SU-DHL-6 (cell line): Measurements from ENCODE around the gene TATDN3.

ENCODE experiments used
- H2AFZ ChIP-seq: fragments of 200-600 bp; sonication (generic); 2 replicates; pipeline ENCODE4 v1.6.1; 2014; ENCODE audit warnings: low read depth, mild to moderate bottlenecking, moderate library complexity, mixed read lengths, antibody characterized with exemption, low read length; ENCODE audit not compliant: severe bottlenecking
- H3F3A ChIP-seq: fragments of 200-600 bp; shearing (Covaris generic); 2 replicates; pipeline ENCODE4 v1.6.0; 2016; ENCODE audit warnings: antibody characterized with exemption, mild to moderate bottlenecking; ENCODE audit not compliant: insufficient read depth
- H3K27ac ChIP-seq: fragments of 200-600 bp; sonication (generic); 2 replicates; pipeline ENCODE4 v1.5.1; 2016; ENCODE audit warnings: low read depth, mild to moderate bottlenecking, low read length, moderate library complexity, mixed read lengths
- H3K27me3 ChIP-seq: fragments of 200-600 bp; sonication (generic), shearing (Covaris generic); 2 replicates; pipeline ENCODE4 v1.6.0; 2014; ENCODE audit warnings: mild to moderate bottlenecking, low read length
- H3K36me3 ChIP-seq: fragments of 200-600 bp; sonication (generic); 2 replicates; pipeline ENCODE4 v1.6.1; 2014; ENCODE audit warnings: mild to moderate bottlenecking, low read length, mixed read lengths
- H3K4me2 ChIP-seq: fragments of 300-600, 200-600 bp; shearing (Covaris generic), sonication (generic); 2 replicates; pipeline ENCODE4 v1.6.0; 2014; ENCODE audit warnings: low read length, low read depth, mild to moderate bottlenecking; ENCODE audit not compliant: poor library complexity, severe bottlenecking
- H3K4me3 ChIP-seq: fragments of 200-600 bp; sonication (generic); 2 replicates; pipeline ENCODE4 v1.5.1; 2014; ENCODE audit warnings: antibody characterized with exemption, low read length, mild to moderate bottlenecking, mixed read lengths; ENCODE audit not compliant: insufficient read depth, poor library complexity, severe bottlenecking
- H3K79me2 ChIP-seq: fragments of 200-600 bp; sonication (generic); 2 replicates; pipeline ENCODE4 v1.6.1; 2014; ENCODE audit warnings: mild to moderate bottlenecking, low read length, moderate library complexity; ENCODE audit not compliant: insufficient read depth
- H3K9ac ChIP-seq: fragments of 200-600 bp; sonication (generic); 2 replicates; pipeline ENCODE4 v1.7.0; 2014; ENCODE audit warnings: mild to moderate bottlenecking, low read length
- H3K9me2 ChIP-seq: fragments of 200-600 bp; sonication (generic); replicated peaks from 2 replicates; pipeline ENCODE4 v1.6.1; 2014; ENCODE audit warnings: low read length; ENCODE audit not compliant: insufficient read depth
- H3K9me3 ChIP-seq: fragments of 200-600 bp; sonication (generic); 2 replicates; pipeline ENCODE4 v1.6.1; 2014; ENCODE audit warnings: low read length, mixed read lengths; ENCODE audit not compliant: insufficient read depth
- H4K20me1 ChIP-seq: fragments of 200-600 bp; sonication (generic); 2 replicates; pipeline ENCODE4 v1.6.1; 2014; ENCODE audit warnings: low read depth, mild to moderate bottlenecking, antibody characterized with exemption, low read length, moderate library complexity, mixed read lengths
- CTCF ChIP-seq: fragments of 200-600 bp; sonication (generic); IDR thresholded peaks from one replicate; pipeline ENCODE4 v1.5.1; 2017; ENCODE audit warnings: antibody characterized with exemption, mild to moderate bottlenecking, low read length, moderate library complexity; ENCODE audit not compliant: insufficient read depth, poor library complexity, severe bottlenecking
- EZH2phosphoT487 ChIP-seq: fragments of 200-600 bp; sonication (generic), shearing (Covaris generic); conservative IDR thresholded peaks from 2 replicates; pipeline ENCODE4 v1.6.1; 2018; ENCODE audit warnings: mild to moderate bottlenecking, antibody characterized with exemption, low read length, moderate library complexity, mixed read lengths

Gene TATDN3

GRCh38 chr1:212780759-212781158 lies 10.9 kb upstream of the TATDN3 start:
- Histone ChIP-seq H3K9me2 (no peaks in the 10 kb centered on the region), H3K27ac (no peak overlapping the region), H2AFZ (no peak overlapping the region), H3F3A (peaks cover 10% of the 10 kb centered on the region), H3K36me3 (peaks cover 33% of the 10 kb centered on the region), H3K27me3 (no peaks in the 10 kb centered on the region), H3K79me2 (no peaks in the 10 kb centered on the region; the same call in 1 of the 2 replicates), H4K20me1 (no peaks in the 10 kb centered on the region), H3K9ac (no peak overlapping the region), H3K9me3 (no peaks in the 10 kb centered on the region), H3K4me3 (no peak overlapping the region), H3K4me2 (no peak overlapping the region)
- no peak for TF ChIP-seq EZH2phosphoT487
- TF ChIP-seq CTCF: no peak

- H3K9me2 ChIP-seq: no peaks in the 10 kb centered on the region
- no peak overlapping the region for H2AFZ ChIP-seq
- peaks cover 36% of the 10 kb centered on the region for H3K36me3 ChIP-seq
- H3K4me2 ChIP-seq: no peak overlapping the region
- no peak overlapping the region for H3K9ac ChIP-seq
- H3F3A ChIP-seq: peaks cover 10% of the 10 kb centered on the region
- no peaks in the 10 kb centered on the region; the same call in 1 of the 2 replicates for H3K79me2 ChIP-seq
- H4K20me1 ChIP-seq: no peaks in the 10 kb centered on the region
- H3K9me3 ChIP-seq: no peaks in the 10 kb centered on the region
- H3K27me3 ChIP-seq: no peaks in the 10 kb centered on the region
- H3K4me3 ChIP-seq: no peak overlapping the region
- no peak overlapping the region for H3K27ac ChIP-seq
- TF ChIP-seq CTCF (no peak), EZH2phosphoT487 (no peak)
These were observed 10.5 kb upstream of the TATDN3 start for GRCh38 chr1:212781225-212781624.

GRCh38 chr1:212782422-212783154 lies 9.1 kb upstream of the TATDN3 start:
- Histone ChIP-seq H3K36me3 (peaks cover 41% of the 10 kb centered on the region), H3K27ac (no peak overlapping the region), H4K20me1 (no peaks in the 10 kb centered on the region), H3K9me2 (no peaks in the 10 kb centered on the region), H3K4me3 (no peak overlapping the region), H2AFZ (no peak overlapping the region), H3K9ac (no peak overlapping the region), H3K27me3 (no peaks in the 10 kb centered on the region), H3K4me2 (no peak overlapping the region), H3F3A (peaks cover 10% of the 10 kb centered on the region), H3K9me3 (no peaks in the 10 kb centered on the region), H3K79me2 (peaks cover 12% of the 10 kb centered on the region)
- TF ChIP-seq EZH2phosphoT487 (no peak), CTCF (peak; percentile 47)
